Measurements from ENCODE around the gene GPR78.
A peak's percentile ranks its signal among the peaks of the same experiment; 100 is the strongest.

GPR78 gene

DNA sequence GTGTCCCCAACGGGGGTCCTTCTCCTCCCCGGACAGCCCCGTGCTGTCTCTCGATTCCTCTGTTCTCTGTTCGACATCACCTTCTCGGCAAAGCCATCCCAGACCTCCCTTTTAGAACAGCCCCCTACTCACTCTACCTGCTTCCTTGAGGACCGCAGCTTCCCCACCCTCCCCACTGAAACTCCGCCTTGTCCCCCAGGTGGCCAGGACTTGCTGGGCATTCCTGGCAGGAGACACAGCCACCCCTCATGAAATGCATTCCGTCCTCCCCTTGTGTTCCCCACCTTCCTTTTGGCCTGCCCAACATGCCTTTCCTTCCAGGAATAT lies 34.8 kb upstream of the GPR78 start:
- H3K4me3 ChIP-seq (ENCODE audit: low read depth, low read length, poor library complexity, severe bottlenecking), result no peak overlapping the region
- H3K79me2 ChIP-seq (ENCODE audit: insufficient read depth, low read length), result no peaks in the 10 kb centered on the region
- H3K9me3 ChIP-seq (ENCODE audit: low read length), result no peaks in the 10 kb centered on the region
- TF ChIP-seq EZH2 (IDR thresholded peaks at IDR 0.05; ENCODE audit: borderline replicate concordance, low read length) (no peak), CTCF (IDR thresholded peaks at IDR 0.05; ENCODE audit: low read length) (no peak)
- H3F3A ChIP-seq (ENCODE audit: insufficient read depth, low read length), result no peaks in the 10 kb centered on the region
- no peaks in the 10 kb centered on the region for H3K4me1 ChIP-seq (ENCODE audit: insufficient read depth, low read length, severe bottlenecking)
- no peaks in the 10 kb centered on the region for H3K9me2 ChIP-seq (ENCODE audit: low read depth, low read length)
- H4K20me1 ChIP-seq (ENCODE audit: insufficient read depth, low read length), result no peaks in the 10 kb centered on the region
- H2AFZ ChIP-seq (ENCODE audit: low read length), result no peak overlapping the region
- H3K27ac ChIP-seq (ENCODE audit: low read depth, low read length, poor library complexity, severe bottlenecking), result no peak overlapping the region
- H3K27me3 ChIP-seq (ENCODE audit: insufficient read depth, low read length), result no peaks in the 10 kb centered on the region
- no peak overlapping the region for H3K9ac ChIP-seq (ENCODE audit: low read length)
- H3K36me3 ChIP-seq (ENCODE audit: insufficient read depth, low read length), result no peaks in the 10 kb centered on the region
- no peak overlapping the region for H3K4me2 ChIP-seq (ENCODE audit: low read length)

- H3K9me3 ChIP-seq (ENCODE audit: low read length), result no peaks in the 10 kb centered on the region
- H3K4me2 ChIP-seq (ENCODE audit: low read length), result no peak overlapping the region
- H3K9me2 ChIP-seq (ENCODE audit: low read depth, low read length), result no peaks in the 10 kb centered on the region
- H3K9ac ChIP-seq (ENCODE audit: low read length), result no peak overlapping the region
- H3K36me3 ChIP-seq (ENCODE audit: insufficient read depth, low read length), result no peaks in the 10 kb centered on the region
- no peak for TF ChIP-seq CTCF (IDR thresholded peaks at IDR 0.05; ENCODE audit: low read length)
- TF ChIP-seq EZH2 (IDR thresholded peaks at IDR 0.05; ENCODE audit: borderline replicate concordance, low read length), result no peak
- H2AFZ ChIP-seq (ENCODE audit: low read length), result no peak overlapping the region
- no peaks in the 10 kb centered on the region for H3K27me3 ChIP-seq (ENCODE audit: insufficient read depth, low read length)
- no peak overlapping the region for H3K4me3 ChIP-seq (ENCODE audit: low read depth, low read length, poor library complexity, severe bottlenecking)
- no peaks in the 10 kb centered on the region for H3K4me1 ChIP-seq (ENCODE audit: insufficient read depth, low read length, severe bottlenecking)
- no peaks in the 10 kb centered on the region for H4K20me1 ChIP-seq (ENCODE audit: insufficient read depth, low read length)
- no peaks in the 10 kb centered on the region for H3K79me2 ChIP-seq (ENCODE audit: insufficient read depth, low read length)
- H3K27ac ChIP-seq (ENCODE audit: low read depth, low read length, poor library complexity, severe bottlenecking), result no peak overlapping the region
- no peaks in the 10 kb centered on the region for H3F3A ChIP-seq (ENCODE audit: insufficient read depth, low read length)
Observed at GRCh38 chr4:8546766-8547107, 33.5 kb upstream of the GPR78 start.

DNA sequence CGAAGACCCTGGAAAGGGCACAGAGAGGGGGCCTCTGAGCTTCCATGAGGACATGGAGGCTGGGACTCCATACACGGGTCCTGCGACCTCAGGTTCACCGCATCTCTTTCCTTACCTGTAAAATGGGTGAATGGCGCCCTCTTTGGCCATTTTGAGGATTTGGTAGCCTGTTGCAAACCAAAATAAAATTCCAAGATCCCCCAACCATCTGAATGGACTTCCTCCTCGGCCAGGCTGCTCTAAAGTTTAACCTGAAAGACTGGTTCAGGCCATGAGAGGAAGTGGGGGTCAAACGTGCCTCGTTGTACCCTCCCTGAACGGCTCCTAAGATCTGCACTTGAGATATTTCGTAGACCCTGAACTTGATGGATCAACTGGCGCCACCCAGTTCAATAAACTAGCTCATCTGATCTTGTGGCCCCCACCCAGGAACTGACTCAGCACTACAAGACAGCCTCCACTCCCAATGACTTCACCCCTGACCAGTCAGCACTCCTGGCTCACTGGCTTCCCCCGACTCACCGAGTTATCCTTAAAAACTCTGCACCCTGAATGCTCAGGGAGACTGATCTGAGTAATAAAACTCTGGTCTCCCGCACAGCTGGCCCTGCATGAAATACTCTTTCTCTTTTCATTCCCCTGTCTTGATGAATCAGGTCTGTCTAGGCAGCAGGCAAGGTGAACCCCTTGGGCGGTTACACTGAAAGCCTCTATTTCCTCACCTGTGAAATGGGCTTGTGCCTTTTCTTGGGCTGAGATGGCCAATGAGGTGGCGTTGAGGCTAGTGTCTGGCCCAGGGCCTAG lies 32.9 kb upstream of the GPR78 start:
- H2AFZ ChIP-seq (ENCODE audit: low read length), result no peak overlapping the region
- no peak overlapping the region for H3K9ac ChIP-seq (ENCODE audit: low read length)
- no peaks in the 10 kb centered on the region for H3K4me1 ChIP-seq (ENCODE audit: insufficient read depth, low read length, severe bottlenecking)
- H3K79me2 ChIP-seq (ENCODE audit: insufficient read depth, low read length), result no peaks in the 10 kb centered on the region
- no peak overlapping the region for H3K27ac ChIP-seq (ENCODE audit: low read depth, low read length, poor library complexity, severe bottlenecking)
- no peaks in the 10 kb centered on the region for H3F3A ChIP-seq (ENCODE audit: insufficient read depth, low read length)
- TF ChIP-seq EZH2 (IDR thresholded peaks at IDR 0.05; ENCODE audit: borderline replicate concordance, low read length), result no peak
- TF ChIP-seq CTCF (IDR thresholded peaks at IDR 0.05; ENCODE audit: low read length), result peak; percentile 30; the same call in 1 of the 2 replicates
- H3K27me3 ChIP-seq (ENCODE audit: insufficient read depth, low read length), result no peaks in the 10 kb centered on the region
- H3K9me2 ChIP-seq (ENCODE audit: low read depth, low read length), result no peaks in the 10 kb centered on the region
- H4K20me1 ChIP-seq (ENCODE audit: insufficient read depth, low read length), result no peaks in the 10 kb centered on the region
- H3K36me3 ChIP-seq (ENCODE audit: insufficient read depth, low read length), result no peaks in the 10 kb centered on the region
- H3K4me3 ChIP-seq (ENCODE audit: low read depth, low read length, poor library complexity, severe bottlenecking), result no peak overlapping the region
- no peak overlapping the region for H3K4me2 ChIP-seq (ENCODE audit: low read length)
- no peaks in the 10 kb centered on the region for H3K9me3 ChIP-seq (ENCODE audit: low read length)

Measured in OCI-LY1 (cell line).